Activated B cell treated with CpG ODN at 0.5 μM for 24 hours (primary cell): ENCODE measurements around the gene TEX14. TPM values are rescaled to one million over a fixed set of nuclear protein-coding genes. Genes with fewer than 3 reads are reported as not detected.

Experiments used
- ATAC-seq: fragments of 200-7000 bp; cut with Tn5 transposase; one replicate; pipeline ENCODE4 v1.10.0; 2021; ENCODE audit warnings: low read depth, mild to moderate bottlenecking, moderate library complexity
- CTCF ChIA-PET: fragments of 350-600 bp; sonication (Branson Sonifier 250); formaldehyde crosslinking; loops from one replicate; lab custom pipeline; 2021; ENCODE audit warnings: antibody characterized with exemption; lab: Charles Lee
- POLR2A ChIA-PET: fragments of 350-600 bp; sonication (Branson Sonifier 250); formaldehyde crosslinking; loops from one replicate; lab custom pipeline; 2021; ENCODE audit warnings: antibody characterized with exemption; lab: Charles Lee
- DNase-seq: peaks from one replicate; pipeline ENCODE4 v3.0.0; 2022
- H3K27ac Mint-ChIP-seq: one replicate; pipeline ENCODE4 v1.8.0; 2020; ENCODE audit warnings: mixed read lengths
- H3K27me3 Mint-ChIP-seq: one replicate; pipeline ENCODE4 v1.8.0; 2021; ENCODE audit warnings: mixed read lengths
- H3K36me3 Mint-ChIP-seq: one replicate; pipeline ENCODE4 v1.8.0; 2021; ENCODE audit warnings: low read depth, mixed read lengths
- H3K4me1 Mint-ChIP-seq: one replicate; pipeline ENCODE4 v1.8.0; 2021; ENCODE audit warnings: mixed read lengths
- H3K4me3 Mint-ChIP-seq: one replicate; pipeline ENCODE4 v1.8.0; 2020; ENCODE audit warnings: mild to moderate bottlenecking, mixed read lengths
- H3K9me3 Mint-ChIP-seq: one replicate; pipeline ENCODE4 v1.8.0; 2020; ENCODE audit warnings: mixed read lengths
- intact Hi-C: fragments of 100-400 bp; cut with micrococcal nuclease; formaldehyde crosslinking; loops from one replicate; pipeline ENCODE4 v1.15.1; 2024
- total RNA-seq: library from RNA; stranded (reverse); gene quantifications from 2 replicates; pipeline ENCODE4 v1.2.3, GENCODE V29; 2022
- TF ChIP-seq, protein P1 (sequence below): fragments of 200-600 bp; IDR thresholded peaks from one replicate; pipeline ENCODE4 v1.8.0; 2022; ENCODE audit warnings: antibody characterized with exemption, mild to moderate bottlenecking

Gene TEX14
- total RNA-seq, 1 donor from 2014 or later = 0.16 TPM

DNA sequence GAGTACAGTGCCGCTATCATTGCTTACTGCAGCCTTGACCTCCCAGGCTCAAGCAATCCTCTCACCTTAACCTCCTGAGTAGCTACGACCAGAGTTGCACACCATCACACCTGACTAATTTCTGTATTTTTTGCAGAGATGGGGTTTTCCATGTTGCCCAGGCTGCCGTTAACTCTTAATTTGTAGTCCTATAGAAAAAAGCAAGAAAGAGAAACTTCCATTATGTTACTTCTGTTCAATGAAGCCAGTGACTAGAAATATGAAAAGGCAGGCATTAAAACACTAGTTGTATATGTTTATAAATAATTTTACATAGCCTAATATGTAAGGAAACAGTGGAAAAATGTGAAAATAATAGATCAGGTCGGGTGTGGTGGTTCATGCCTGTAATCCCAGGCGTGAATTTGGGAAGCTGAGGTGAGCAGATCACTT is 10.2 kb upstream of the TEX14 start:
- ChIA-PET POLR2A (interaction anchor here (1.1 kb wide), 1 partner anchor 9 kb away, joined by 3 read pairs; no protein-coding TSS in a partner anchor), CTCF (interaction anchor here (0.7 to 1.5 kb wide), 2 partner anchors 9 to 114 kb away, joined by 3 to 6 read pairs; no protein-coding TSS in a partner anchor)
- Mint-ChIP-seq H3K27ac (peak overlapping the region; percentile 30), H3K9me3 (no peaks in the 10 kb centered on the region), H3K36me3 (peaks cover 38% of the 10 kb centered on the region), H3K27me3 (no peaks in the 10 kb centered on the region), H3K4me1 (peaks cover 12% of the 10 kb centered on the region), H3K4me3 (no peak overlapping the region)
- intact Hi-C loops = no loop called here
- ATAC-seq (peak; percentile 31), DNase-seq (no peak)
- TF ChIP-seq, protein P1, sequence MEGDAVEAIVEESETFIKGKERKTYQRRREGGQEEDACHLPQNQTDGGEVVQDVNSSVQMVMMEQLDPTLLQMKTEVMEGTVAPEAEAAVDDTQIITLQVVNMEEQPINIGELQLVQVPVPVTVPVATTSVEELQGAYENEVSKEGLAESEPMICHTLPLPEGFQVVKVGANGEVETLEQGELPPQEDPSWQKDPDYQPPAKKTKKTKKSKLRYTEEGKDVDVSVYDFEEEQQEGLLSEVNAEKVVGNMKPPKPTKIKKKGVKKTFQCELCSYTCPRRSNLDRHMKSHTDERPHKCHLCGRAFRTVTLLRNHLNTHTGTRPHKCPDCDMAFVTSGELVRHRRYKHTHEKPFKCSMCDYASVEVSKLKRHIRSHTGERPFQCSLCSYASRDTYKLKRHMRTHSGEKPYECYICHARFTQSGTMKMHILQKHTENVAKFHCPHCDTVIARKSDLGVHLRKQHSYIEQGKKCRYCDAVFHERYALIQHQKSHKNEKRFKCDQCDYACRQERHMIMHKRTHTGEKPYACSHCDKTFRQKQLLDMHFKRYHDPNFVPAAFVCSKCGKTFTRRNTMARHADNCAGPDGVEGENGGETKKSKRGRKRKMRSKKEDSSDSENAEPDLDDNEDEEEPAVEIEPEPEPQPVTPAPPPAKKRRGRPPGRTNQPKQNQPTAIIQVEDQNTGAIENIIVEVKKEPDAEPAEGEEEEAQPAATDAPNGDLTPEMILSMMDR = no peak

GRCh38 chr17:58699771-58700170 is 7.9 kb upstream of the TEX14 start:
- intact Hi-C loops = loop anchor here (10.0 kb wide), 1 partner anchor 55 kb away; the partner anchor contains the start of gene PPM1E
- TF ChIP-seq, protein P1 = no peak
- DNase-seq (no peak), ATAC-seq (no peak)
- ChIA-PET CTCF (no interaction called here), POLR2A (no interaction called here)
- no peaks in the 10 kb centered on the region for H3K9me3 Mint-ChIP-seq
- no peak overlapping the region for H3K4me3 Mint-ChIP-seq
- peaks cover 6% of the 10 kb centered on the region for H3K4me1 Mint-ChIP-seq
- peaks cover 41% of the 10 kb centered on the region for H3K36me3 Mint-ChIP-seq
- no peaks in the 10 kb centered on the region for H3K27me3 Mint-ChIP-seq
- no peak overlapping the region for H3K27ac Mint-ChIP-seq

- H3K27ac Mint-ChIP-seq = no peak overlapping the region
- TF ChIP-seq, protein P1 = no peak
- POLR2A ChIA-PET = interaction anchor here (1.5 kb wide), 1 partner anchor 63 kb away, joined by 7 read pairs; no protein-coding TSS in a partner anchor
- intact Hi-C loops = loop anchor here (10.0 kb wide), 1 partner anchor 60 kb away; the partner anchor contains the start of gene PPM1E
- DNase-seq = no peak
- no peak for ATAC-seq
- H3K9me3 Mint-ChIP-seq = no peaks in the 10 kb centered on the region
- no peaks in the 10 kb centered on the region for H3K27me3 Mint-ChIP-seq
- H3K4me1 Mint-ChIP-seq = peaks cover 22% of the 10 kb centered on the region
- H3K4me3 Mint-ChIP-seq = no peak overlapping the region
- peaks cover 30% of the 10 kb centered on the region for H3K36me3 Mint-ChIP-seq
- CTCF ChIA-PET = no interaction called here
Observed at GRCh38 chr17:58694826-58695225, 3.0 kb upstream of the TEX14 start.

DNA sequence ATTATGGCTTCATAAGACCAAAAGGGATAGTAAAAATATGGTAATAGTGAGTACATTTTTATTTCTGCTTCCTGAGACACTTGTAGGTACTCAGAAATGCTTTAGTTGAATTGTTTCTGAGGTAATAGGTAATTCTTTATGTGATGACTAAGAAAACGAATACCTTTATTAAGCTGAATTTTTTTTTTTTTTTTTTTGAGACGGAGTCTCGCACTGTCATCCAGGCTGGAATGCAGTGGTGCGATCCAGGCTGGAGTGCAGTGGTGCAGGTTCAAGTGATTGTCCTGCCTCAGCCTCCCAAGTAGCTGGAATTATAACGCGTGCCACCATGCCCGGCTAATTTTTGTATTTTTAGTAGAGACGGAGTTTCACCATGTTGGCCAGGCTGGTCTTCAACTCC is 2.5 kb upstream of the TEX14 start:
- H3K4me3 Mint-ChIP-seq = no peak overlapping the region
- H3K27ac Mint-ChIP-seq = no peak overlapping the region
- H3K4me1 Mint-ChIP-seq = peaks cover 22% of the 10 kb centered on the region
- intact Hi-C loops = loop anchor here (10.0 kb wide), 1 partner anchor 60 kb away; the partner anchor contains the start of gene PPM1E
- ATAC-seq (no peak), DNase-seq (no peak)
- peaks cover 25% of the 10 kb centered on the region for H3K36me3 Mint-ChIP-seq
- CTCF ChIA-PET = no interaction called here
- TF ChIP-seq, protein P1 = no peak
- H3K27me3 Mint-ChIP-seq = no peaks in the 10 kb centered on the region
- no peaks in the 10 kb centered on the region for H3K9me3 Mint-ChIP-seq
- POLR2A ChIA-PET = interaction anchor here (1.5 to 3.8 kb wide), 2 partner anchors 35 to 62 kb away, joined by 7 to 41 read pairs; no protein-coding TSS in a partner anchor

DNA sequence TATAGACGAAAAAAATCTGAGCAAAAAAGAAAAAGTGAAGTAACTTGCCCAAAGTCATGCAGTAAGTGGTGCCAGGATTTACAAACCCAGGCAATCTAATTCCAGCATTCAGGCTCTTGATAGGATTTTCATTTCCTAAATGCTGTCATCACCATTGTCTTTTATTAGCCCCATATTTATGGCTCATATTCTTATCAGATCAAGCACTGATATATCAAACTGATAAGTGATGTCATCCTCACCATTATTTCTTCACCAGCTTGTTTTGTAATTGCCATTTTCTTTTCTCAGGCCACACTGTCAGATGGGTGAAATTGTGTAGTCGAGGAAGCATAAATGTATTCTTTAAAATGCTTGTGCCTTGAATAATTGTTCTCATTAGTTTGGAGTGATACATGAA is 1.9 kb upstream of the TEX14 start:
- H3K36me3 Mint-ChIP-seq = peaks cover 24% of the 10 kb centered on the region
- no peaks in the 10 kb centered on the region for H3K9me3 Mint-ChIP-seq
- H3K4me3 Mint-ChIP-seq = peak overlapping the region; percentile 94
- no peak for DNase-seq
- intact Hi-C loops = loop anchor here (10.0 kb wide), 1 partner anchor 61 kb away; the partner anchor contains the start of gene PPM1E
- ChIA-PET POLR2A (interaction anchor here (1.5 to 3.8 kb wide), 2 partner anchors 35 to 62 kb away, joined by 7 to 41 read pairs; no protein-coding TSS in a partner anchor), CTCF (no interaction called here)
- peaks cover 22% of the 10 kb centered on the region for H3K4me1 Mint-ChIP-seq
- H3K27ac Mint-ChIP-seq = no peak overlapping the region
- no peak for ATAC-seq
- TF ChIP-seq, protein P1 = no peak
- H3K27me3 Mint-ChIP-seq = no peaks in the 10 kb centered on the region
